NT2/D1 (cell line): ENCODE data around the gene KCND3.

Experiments
- SUZ12 ChIP-seq: IDR thresholded peaks from 2 replicates; pipeline ENCODE4 v1.6.1; 2011; ENCODE audit not compliant: insufficient read length, insufficient read depth; ENCODE audit errors: extremely low read depth
- YY1 ChIP-seq: IDR thresholded peaks from 2 replicates; pipeline ENCODE4 v1.6.1; 2011; ENCODE audit not compliant: insufficient read length, insufficient read depth
- ZNF274 ChIP-seq: IDR thresholded peaks from 2 replicates; pipeline ENCODE4 v1.6.1; 2011; ENCODE audit warnings: mild to moderate bottlenecking, low read depth, low read length

DNA sequence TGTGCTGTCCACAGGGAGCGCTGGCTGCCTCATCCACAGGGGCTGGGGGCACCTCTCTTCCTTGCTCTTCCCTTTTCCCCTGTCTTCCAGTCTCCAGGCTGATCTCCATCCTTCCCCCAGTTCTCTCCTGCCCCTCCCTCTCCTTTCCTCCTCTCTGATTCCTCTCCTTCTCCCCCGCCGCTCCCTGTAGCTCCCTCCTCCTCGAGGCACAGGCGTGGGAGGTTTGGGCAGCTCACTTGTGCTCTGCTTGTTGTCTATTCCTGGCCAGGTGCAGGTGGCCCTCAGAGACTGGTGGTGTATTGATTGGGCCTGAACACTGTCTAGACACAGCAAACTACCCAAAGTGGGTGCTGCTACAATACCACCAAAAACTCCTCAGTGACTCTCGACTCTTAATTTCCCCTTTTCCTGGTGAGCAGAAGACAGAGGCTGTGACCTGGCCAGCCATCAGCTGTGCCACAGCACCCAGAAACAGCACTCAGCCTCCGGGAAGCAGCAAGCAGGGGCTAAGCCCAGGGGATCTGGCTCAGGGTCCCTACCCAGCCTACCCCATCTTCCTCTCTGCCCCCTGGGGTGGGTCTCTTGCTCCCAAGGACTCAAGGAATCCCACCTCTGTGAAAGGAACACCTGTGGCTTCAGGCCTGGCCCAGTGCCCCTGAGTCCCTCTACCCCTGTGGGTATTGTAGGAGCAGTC, 140.5 kb downstream of the KCND3 start:
- TF ChIP-seq ZNF274: no peak
- TF ChIP-seq SUZ12: no peak
- TF ChIP-seq YY1: no peak
